Suppressor macrophage treated with lipopolysaccharide for 4 hours (primary cell): ENCODE results near the gene RALGPS2.

Source experiments
- DNase-seq: peaks from one replicate; pipeline ENCODE4 v3.0.0-alpha.2; 2020

Gene RALGPS2

GRCh38 chr1:178926046-178926445, 201.0 kb downstream of the RALGPS2 start:
- no peak for DNase-seq

GRCh38 chr1:178927003-178927402, 202.0 kb downstream of the RALGPS2 start:
- DNase-seq = no peak

- DNase-seq = no peak
Measured at GRCh38 chr1:178928041-178928440, 203.0 kb downstream of the RALGPS2 start.

GRCh38 chr1:178928976-178929375, 203.9 kb downstream of the RALGPS2 start:
- DNase-seq = no peak

GRCh38 chr1:178931858-178932551, 207.0 kb downstream of the RALGPS2 start:
- DNase-seq = peak; percentile 7

- DNase-seq = no peak
Measured at GRCh38 chr1:178932552-178932906, 207.5 kb downstream of the RALGPS2 start.

- no peak for DNase-seq
Measured at GRCh38 chr1:178933105-178933561, 208.1 kb downstream of the RALGPS2 start.

- DNase-seq = no peak
Measured at GRCh38 chr1:178933709-178934490, 208.9 kb downstream of the RALGPS2 start.

- DNase-seq = peak; percentile 12
Measured at GRCh38 chr1:178934546-178934945, 209.5 kb downstream of the RALGPS2 start.

- DNase-seq = no peak
Measured at GRCh38 chr1:178935610-178936009, 210.6 kb downstream of the RALGPS2 start.

GRCh38 chr1:178937695-178938094, 212.7 kb downstream of the RALGPS2 start:
- no peak for DNase-seq

- no peak for DNase-seq
Measured at GRCh38 chr1:178938101-178938958, 213.3 kb downstream of the RALGPS2 start.

- DNase-seq = no peak
Measured at GRCh38 chr1:178938959-178939317, 213.9 kb downstream of the RALGPS2 start.

GRCh38 chr1:178939338-178940067, 214.5 kb downstream of the RALGPS2 start:
- no peak for DNase-seq

GRCh38 chr1:178940068-178940765, 215.2 kb downstream of the RALGPS2 start:
- DNase-seq = no peak

GRCh38 chr1:178941261-178941689, 216.2 kb downstream of the RALGPS2 start:
- DNase-seq = no peak

GRCh38 chr1:178941849-178942248, 216.8 kb downstream of the RALGPS2 start:
- DNase-seq = no peak

GRCh38 chr1:178942285-178943198, 217.5 kb downstream of the RALGPS2 start:
- DNase-seq = no peak

GRCh38 chr1:178944729-178945128, 219.7 kb downstream of the RALGPS2 start:
- no peak for DNase-seq

GRCh38 chr1:178945763-178946266, 220.8 kb downstream of the RALGPS2 start:
- DNase-seq = no peak

- DNase-seq = no peak
Measured at GRCh38 chr1:178946416-178946815, 221.4 kb downstream of the RALGPS2 start.
